PC-3 (cell line): Measurements from ENCODE around the gene CLDN22.

ENCODE experiments used
- CTCF ChIP-seq: fragments of 300-600 bp; sonication (generic); conservative IDR thresholded peaks from 2 replicates; pipeline ENCODE4 v1.5.1; 2017; ENCODE audit warnings: antibody characterized with exemption, low read depth, mild to moderate bottlenecking, low read length
- EZH2 ChIP-seq: fragments of 300-600 bp; sonication (generic); IDR thresholded peaks from one replicate; pipeline ENCODE4 v1.6.1; 2017; ENCODE audit warnings: antibody characterized with exemption, mild to moderate bottlenecking, low read length; ENCODE audit not compliant: unreplicated experiment

- TF ChIP-seq CTCF (no peak), EZH2 (no peak)
Measured at GRCh38 chr4:183366206-183366835, 46.2 kb upstream of the CLDN22 start.
